ENCODE measurements around the gene S100A12. TPM values are rescaled to one million over a fixed set of nuclear protein-coding genes. Genes with fewer than 3 reads are reported as not detected.

Gene S100A12
- total RNA-seq, 4 donors from 2014 or later, result 2.2 to 2.9 TPM; not detected in 2

GRCh38 chr1:153372571-153372970 is 2.9 kb downstream of the S100A12 start:
- intact Hi-C loops (cut with DNase I; ENCODE audit: low total_unique reads), result no loop called here
- no peak overlapping the region for H3K27ac ChIP-seq
- H3K4me1 ChIP-seq, result no peaks in the 10 kb centered on the region
- H3K36me3 ChIP-seq, result no peaks in the 10 kb centered on the region
- no peaks in the 10 kb centered on the region for H3K9me3 ChIP-seq
- DNase-seq, result no peak
- in situ Hi-C loops (cut with MboI; ENCODE audit: low sequenced_read_pairs in 4 of 4), result loop anchor here in 2 of 4 donors (25.0 kb wide), 2 partner anchors 365 to 640 kb away; partner anchors contain the start of gene INTS3 (in 1 of the 2)
- ATAC-seq, result no peak
- TF ChIP-seq POLR2A (IDR thresholded peaks at IDR 0.05), result no peak
- TF ChIP-seq, protein P1, sequence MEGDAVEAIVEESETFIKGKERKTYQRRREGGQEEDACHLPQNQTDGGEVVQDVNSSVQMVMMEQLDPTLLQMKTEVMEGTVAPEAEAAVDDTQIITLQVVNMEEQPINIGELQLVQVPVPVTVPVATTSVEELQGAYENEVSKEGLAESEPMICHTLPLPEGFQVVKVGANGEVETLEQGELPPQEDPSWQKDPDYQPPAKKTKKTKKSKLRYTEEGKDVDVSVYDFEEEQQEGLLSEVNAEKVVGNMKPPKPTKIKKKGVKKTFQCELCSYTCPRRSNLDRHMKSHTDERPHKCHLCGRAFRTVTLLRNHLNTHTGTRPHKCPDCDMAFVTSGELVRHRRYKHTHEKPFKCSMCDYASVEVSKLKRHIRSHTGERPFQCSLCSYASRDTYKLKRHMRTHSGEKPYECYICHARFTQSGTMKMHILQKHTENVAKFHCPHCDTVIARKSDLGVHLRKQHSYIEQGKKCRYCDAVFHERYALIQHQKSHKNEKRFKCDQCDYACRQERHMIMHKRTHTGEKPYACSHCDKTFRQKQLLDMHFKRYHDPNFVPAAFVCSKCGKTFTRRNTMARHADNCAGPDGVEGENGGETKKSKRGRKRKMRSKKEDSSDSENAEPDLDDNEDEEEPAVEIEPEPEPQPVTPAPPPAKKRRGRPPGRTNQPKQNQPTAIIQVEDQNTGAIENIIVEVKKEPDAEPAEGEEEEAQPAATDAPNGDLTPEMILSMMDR (IDR thresholded peaks at IDR 0.05 in 4 of 5, conservative IDR thresholded peaks at IDR 0.05 in 1 of 5), result no peak
- H3K27me3 ChIP-seq, result no peaks in the 10 kb centered on the region
- H3K4me3 ChIP-seq, result no peak overlapping the region

DNA sequence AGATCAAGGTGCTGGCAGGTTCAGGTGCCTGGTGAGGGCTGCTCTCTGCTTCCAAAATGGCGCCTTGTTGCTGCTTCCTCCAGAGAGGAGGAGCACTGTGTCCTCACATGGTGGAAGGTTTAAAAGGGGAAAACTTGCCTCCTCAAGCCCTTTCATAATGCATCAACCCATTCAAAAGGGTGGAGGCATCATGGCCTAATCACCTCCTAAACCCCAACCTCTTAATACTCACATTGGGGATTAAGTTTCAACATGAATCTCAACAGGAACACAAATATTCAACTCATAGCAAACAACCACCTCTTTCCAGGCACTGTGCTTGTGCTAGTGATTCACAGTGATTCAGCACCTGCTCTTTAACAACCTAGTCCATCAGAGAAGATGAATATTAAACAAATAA is 4.2 kb downstream of the S100A12 start:
- Histone ChIP-seq H3K9me3 (no peaks in the 10 kb centered on the region), H3K4me1 (no peaks in the 10 kb centered on the region), H3K27ac (no peak overlapping the region), H3K36me3 (no peaks in the 10 kb centered on the region), H3K4me3 (no peak overlapping the region), H3K27me3 (no peaks in the 10 kb centered on the region)
- intact Hi-C loops (cut with DNase I; ENCODE audit: low total_unique reads), result no loop called here
- DNase-seq, result no peak
- no peak for ATAC-seq
- TF ChIP-seq, protein P1 (IDR thresholded peaks at IDR 0.05 in 4 of 5, conservative IDR thresholded peaks at IDR 0.05 in 1 of 5), result no peak
- no peak for TF ChIP-seq POLR2A (IDR thresholded peaks at IDR 0.05)
- in situ Hi-C loops (cut with MboI; ENCODE audit: low sequenced_read_pairs in 4 of 4), result loop anchor here in 2 of 4 donors (25.0 kb wide), 2 partner anchors 366 to 641 kb away; partner anchors contain the start of gene INTS3 (in 1 of the 2)

DNA sequence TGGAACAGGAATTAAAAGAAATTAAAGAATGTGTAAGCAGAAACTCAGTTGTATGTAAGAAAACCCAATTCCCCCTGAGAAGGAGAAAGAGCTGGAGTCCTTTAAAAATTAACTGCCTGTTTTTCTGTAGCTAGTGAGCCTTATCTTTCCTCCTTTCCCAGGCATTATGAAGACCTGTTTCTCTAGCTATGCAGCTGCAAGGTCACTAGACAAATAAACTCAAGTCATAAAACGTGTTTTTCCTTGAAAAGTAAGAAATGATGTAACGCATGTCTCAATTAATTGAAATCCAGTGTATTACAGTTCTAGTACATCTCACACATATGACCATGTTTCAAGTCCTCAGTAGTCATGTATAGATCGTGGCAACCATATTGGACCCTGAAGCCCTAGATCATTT is 5.3 kb downstream of the S100A12 start:
- Histone ChIP-seq H3K27me3 (no peaks in the 10 kb centered on the region), H3K36me3 (no peaks in the 10 kb centered on the region), H3K4me1 (no peaks in the 10 kb centered on the region), H3K4me3 (no peak overlapping the region), H3K9me3 (no peaks in the 10 kb centered on the region), H3K27ac (no peak overlapping the region)
- in situ Hi-C loops (cut with MboI; ENCODE audit: low sequenced_read_pairs in 4 of 4), result loop anchor here in 2 of 4 donors (25.0 kb wide), 2 partner anchors 367 to 642 kb away; partner anchors contain the start of gene INTS3 (in 1 of the 2)
- intact Hi-C loops (cut with DNase I; ENCODE audit: low total_unique reads), result no loop called here
- ATAC-seq (no peak), DNase-seq (no peak)
- TF ChIP-seq POLR2A (IDR thresholded peaks at IDR 0.05), result no peak
- TF ChIP-seq, protein P1 (IDR thresholded peaks at IDR 0.05 in 4 of 5, conservative IDR thresholded peaks at IDR 0.05 in 1 of 5), result no peak

DNA sequence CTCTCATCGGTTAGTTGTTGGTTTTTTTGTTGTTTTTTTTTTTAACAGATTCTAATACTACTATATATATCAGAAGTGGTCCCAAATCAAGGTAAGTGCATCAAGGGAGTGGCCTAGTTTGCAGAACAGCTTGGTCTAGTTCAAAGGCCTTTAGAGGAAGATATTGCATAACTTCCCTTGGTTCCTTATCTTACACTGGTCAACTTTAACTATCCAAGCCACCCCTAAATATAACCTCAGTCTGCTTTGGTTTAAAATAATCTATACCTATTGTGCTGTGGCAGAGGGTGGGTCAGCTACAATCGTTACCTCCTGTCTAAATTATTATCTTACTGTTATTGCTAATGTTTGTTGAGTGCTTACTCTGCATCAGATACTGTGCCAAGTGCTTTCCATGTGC is 6.9 kb downstream of the S100A12 start:
- TF ChIP-seq POLR2A (IDR thresholded peaks at IDR 0.05), result no peak
- TF ChIP-seq, protein P1 (IDR thresholded peaks at IDR 0.05 in 4 of 5, conservative IDR thresholded peaks at IDR 0.05 in 1 of 5), result no peak
- Histone ChIP-seq H3K27me3 (no peaks in the 10 kb centered on the region), H3K27ac (no peak overlapping the region), H3K4me3 (no peak overlapping the region), H3K4me1 (peaks cover 0 to 9% of the 10 kb centered on the region in 2 donors), H3K9me3 (no peaks in the 10 kb centered on the region), H3K36me3 (no peaks in the 10 kb centered on the region)
- intact Hi-C loops (cut with DNase I; ENCODE audit: low total_unique reads), result no loop called here
- no peak for ATAC-seq
- DNase-seq, result no peak
- in situ Hi-C loops (cut with MboI; ENCODE audit: low sequenced_read_pairs in 4 of 4), result loop anchor here in 2 of 4 donors (25.0 kb wide), 2 partner anchors 369 to 644 kb away; partner anchors contain the start of gene INTS3 (in 1 of the 2)

DNA sequence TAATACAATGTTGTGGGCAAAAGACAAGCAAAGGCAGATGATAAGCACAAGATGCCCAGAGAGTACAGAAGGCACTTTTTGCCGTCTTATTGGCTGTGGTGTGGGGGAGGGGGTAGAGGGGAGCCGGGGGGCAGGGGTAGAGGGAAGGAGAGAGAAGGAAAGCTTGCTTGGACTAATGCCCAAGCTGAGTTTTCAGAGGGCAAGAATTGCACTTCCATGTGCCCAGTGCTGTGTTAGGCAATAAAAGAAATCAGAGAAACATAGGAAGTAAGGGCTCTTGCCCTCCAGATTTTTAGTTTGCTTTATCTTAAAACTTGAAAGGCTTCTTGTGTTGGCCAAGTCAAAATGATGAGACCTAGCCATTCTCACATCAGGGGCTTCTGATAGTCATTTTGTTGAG is 8.3 kb downstream of the S100A12 start:
- no peak for DNase-seq
- no peak overlapping the region for H3K27ac ChIP-seq
- ATAC-seq, result no peak

More for the DNA sequence above, 8.3 kb downstream of the S100A12 start:
- Histone ChIP-seq H3K9me3 (no peaks in the 10 kb centered on the region), H3K4me1 (peaks cover 0 to 9% of the 10 kb centered on the region in 2 donors), H3K36me3 (no peaks in the 10 kb centered on the region), H3K27me3 (no peaks in the 10 kb centered on the region), H3K4me3 (no peak overlapping the region)
- no peak for TF ChIP-seq POLR2A (IDR thresholded peaks at IDR 0.05)
- TF ChIP-seq, protein P1 (IDR thresholded peaks at IDR 0.05 in 4 of 5, conservative IDR thresholded peaks at IDR 0.05 in 1 of 5), result no peak
- intact Hi-C loops (cut with DNase I; ENCODE audit: low total_unique reads) (no loop called here), in situ Hi-C loops (cut with MboI; ENCODE audit: low sequenced_read_pairs in 4 of 4) (loop anchor here in 2 of 4 donors (25.0 kb wide), 2 partner anchors 370 to 645 kb away; partner anchors contain the start of gene INTS3 (in 1 of the 2))
